ENCODE results near the gene VSTM4.

The VSTM4 gene

DNA sequence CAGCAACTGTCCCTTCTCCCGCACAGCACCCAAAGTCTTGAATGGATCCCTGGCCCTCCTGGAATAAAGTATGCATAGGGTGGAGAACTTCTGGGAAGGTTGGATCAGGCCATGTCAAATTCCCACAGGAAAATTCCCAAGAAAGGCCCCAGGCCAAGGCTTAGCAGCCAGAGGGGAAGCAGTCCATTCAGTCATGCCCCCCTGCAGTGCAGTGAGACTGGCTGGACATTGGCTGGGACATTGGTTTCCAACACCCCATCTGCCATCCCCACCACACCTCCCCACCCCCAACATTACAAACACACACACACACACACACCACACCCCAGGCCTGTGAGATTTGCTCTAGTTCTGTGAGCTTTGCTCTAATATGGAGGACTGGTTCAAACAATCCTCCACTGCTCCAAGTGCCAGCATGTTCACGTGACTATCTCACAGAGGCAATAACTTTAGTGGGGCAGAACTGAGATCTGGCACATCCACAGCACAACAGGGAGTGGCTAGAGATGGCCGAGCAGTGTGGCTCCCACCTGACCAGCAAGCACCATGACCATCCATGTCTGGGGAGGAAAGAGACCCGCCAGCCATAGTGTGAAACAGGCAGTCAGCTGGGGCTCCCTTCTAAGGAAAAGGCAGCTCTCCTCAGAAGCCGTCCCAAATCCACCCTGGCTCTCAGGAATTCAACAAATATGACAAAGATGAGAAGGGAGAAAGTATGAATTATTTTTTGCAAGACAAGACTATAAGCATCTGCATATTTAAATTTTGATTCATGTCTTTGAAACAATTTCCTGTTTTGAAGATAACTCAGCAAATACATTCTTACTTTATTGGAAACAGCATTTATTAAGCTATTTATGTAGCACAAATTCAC lies 25.2 kb upstream of the VSTM4 start:
- no peak for DNase-seq

- no peak for DNase-seq
Observed at GRCh38 chr10:49139846-49140195, 24.5 kb upstream of the VSTM4 start.

DNA sequence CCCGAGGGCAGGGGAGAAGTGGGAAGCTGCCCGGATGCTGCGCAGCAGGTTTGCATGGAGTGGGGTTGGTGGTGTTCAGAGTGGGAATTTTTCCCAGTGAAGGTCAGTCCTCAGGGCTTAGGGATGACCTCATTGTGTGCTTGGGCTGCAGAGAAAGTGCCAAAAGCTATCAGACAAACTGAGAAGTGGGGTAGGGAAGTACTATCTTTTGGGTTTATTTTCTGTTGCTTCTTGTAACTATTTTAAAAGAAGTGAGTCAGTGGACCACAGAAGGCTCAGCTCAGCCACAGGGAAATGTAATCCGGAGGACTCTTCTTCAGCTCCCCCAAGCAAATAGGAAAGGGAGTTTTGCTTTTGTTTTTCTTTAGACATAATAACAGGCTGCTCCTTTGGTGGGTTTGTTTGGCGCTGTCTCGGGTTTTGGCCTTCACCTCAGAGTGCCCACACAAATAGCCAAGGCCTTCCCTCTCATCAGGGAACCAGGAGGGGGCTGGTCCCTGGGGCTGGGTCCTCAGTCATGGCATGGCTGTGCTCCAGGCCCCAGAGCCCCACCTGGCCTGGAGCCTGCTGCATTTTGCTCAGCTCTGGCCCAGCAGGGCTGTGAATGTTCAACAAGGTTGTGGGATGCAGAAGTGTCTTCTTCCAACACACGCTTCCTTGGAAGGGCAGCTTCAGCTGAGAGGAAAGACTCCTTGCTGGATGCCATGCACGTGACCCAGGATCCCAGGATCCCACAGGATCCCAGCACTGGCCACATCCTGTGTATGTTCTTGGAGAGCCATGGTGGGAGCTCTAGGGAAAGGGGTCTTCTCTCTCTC lies 23.9 kb upstream of the VSTM4 start:
- DNase-seq: no peak

DNA sequence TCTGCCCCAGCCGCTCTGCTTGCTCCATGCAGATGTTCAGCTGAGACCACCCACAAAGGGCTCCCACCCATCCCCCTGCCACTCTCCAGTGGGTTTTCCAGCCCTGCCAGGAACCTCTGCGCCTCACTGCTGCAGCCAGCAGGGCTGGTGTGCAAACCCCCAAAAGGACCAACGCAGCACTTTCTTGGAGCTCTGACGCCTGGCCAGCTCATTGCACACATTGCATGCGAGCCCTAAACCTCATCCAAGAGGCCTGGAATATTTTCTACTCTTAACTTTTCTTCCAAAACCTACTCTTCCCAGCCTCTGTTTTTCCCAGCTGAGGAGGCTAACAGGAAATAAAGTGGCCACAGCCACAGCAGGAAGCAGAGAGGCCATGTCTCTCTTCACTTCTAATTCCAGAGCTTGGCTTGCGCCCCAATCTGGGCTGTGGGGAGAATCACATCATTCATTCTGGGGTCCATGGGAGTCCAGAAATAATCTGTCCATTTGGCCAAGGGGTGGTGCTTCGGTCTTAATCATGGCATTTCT lies 23.1 kb upstream of the VSTM4 start:
- DNase-seq: no peak

- DNase-seq: no peak
Observed at GRCh38 chr10:49136525-49136924, 21.2 kb upstream of the VSTM4 start.

DNA sequence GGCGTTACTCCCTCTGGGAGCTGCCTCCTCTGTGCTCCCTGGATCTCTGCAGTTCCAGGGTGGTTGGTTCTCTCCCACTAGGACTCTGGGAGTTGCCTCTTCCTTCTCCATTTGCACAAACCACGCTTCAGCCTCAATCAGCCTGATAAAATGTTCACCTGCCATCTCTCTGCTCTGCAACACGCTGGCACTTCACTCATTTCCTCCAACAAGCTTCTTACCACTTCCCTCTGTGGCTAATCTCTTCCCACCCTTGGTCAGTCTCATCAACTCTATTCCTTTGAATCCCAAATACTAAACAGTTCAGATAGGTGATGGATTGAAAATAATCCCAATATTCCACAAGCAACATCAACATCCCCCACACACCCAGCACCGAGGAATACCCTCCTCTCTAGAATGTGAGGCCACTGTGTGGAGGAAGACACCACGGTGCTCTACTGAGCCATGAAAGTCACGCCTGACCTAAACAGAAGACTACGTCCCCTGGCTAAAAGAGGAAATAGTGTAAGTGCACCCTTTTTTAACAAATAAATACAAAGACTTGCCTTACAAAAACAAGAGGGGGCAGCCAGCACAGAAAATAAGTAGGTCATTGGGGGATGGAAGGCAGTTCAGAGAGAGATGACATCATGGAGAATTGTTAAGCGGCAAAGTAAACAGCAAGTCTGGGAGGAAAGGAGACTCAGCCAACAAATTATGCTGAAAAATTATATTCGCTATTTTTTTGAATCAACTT lies 20.4 kb upstream of the VSTM4 start:
- DNase-seq: no peak

- no peak for DNase-seq
Observed at GRCh38 chr10:49134327-49134726, 19.0 kb upstream of the VSTM4 start.

DNA sequence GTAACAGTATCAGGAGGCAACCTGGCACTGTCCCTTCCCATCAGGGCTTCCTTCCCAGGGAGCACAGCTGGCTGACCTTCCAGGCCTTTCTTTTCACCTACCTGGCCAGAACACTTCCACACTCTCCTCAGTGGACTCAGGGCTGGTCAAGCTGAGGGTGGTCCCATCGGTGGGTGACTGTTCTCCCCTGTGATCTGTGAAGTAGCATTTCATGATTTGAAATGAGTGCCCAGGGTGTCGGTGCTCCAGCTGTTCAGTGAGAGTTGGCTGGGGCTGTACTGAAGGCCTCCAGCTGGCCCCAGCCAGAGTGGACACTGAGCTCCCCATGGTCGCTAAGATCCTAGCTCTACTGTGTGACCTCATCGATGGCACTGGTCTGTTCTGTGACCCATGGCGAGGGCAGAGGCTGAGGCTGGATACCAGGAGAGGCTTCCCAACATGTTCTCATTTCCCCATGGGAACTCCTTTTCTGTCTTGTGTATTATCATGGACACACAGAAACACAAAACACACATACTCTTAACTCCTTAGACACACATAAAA lies 18.5 kb upstream of the VSTM4 start, which contains the start of gene FAM170B:
Gene FAM170B (minus strand): TSS at position 316 of the 543 bp plus-strand sequence. CDS start 103 bp downstream, at position 213.
- no peak for DNase-seq

- no peak for DNase-seq
Observed at GRCh38 chr10:49132362-49132737, 17.0 kb upstream of the VSTM4 start.

DNA sequence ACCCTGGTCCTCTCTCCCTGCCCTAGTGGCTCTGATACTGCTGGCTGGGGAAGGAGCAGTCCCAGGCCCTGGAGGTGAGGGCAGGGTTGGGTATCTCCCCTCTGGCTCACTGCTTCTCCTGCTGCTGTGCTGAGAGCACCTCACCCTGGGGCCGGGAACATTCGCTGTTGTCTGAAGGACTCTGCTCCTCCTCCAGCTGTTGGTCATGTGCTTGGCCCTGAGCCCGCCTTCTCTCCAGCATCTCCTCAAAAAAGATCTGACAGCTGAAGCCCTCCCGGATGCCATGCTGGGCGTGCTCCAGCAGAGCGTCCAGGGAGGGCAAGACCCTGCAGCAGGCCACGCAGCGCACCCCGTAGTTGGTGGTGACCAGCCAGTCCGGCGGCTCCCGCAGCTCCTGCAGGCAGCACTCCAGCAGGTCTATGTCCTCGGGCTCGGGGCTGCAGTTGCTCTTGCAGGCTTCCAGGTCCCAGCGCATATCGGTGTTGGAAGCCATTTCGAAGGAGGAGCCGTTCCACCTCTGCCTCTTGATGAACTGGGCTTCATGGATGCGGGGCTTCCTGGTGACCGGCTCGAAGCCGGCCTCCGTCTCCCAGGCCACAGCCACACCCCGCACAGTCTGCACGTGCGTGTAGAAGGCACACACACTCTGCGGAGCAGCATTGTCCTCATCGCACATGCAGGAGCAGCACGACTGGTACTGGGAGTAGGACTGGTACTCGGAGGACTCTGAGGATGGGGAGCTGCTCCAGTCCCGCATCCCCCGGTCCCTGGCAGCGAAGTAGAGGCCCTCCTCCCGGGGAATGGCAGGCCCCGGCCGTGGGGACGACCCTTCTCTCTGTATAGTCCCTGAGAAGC lies 16.4 kb upstream of the VSTM4 start:
- DNase-seq: no peak

DNA sequence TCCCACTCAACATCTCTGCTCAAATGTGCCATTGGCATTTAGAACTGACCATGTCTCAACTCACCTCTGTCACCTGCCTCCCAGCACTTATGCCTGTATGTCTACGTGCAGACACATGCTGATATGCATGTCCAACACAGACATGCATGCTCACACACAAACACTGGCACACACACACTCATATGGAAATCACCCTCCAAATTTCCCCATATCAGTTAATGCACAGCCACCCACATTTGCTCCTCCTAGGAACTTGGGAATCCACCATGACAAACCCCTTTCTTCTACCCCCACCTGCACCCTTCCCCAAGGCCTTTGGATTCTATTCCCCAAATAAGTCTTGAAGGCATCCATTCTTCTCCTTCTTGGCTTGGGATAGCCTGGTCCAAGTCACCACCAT lies 14.1 kb upstream of the VSTM4 start:
- no peak for DNase-seq

DNA sequence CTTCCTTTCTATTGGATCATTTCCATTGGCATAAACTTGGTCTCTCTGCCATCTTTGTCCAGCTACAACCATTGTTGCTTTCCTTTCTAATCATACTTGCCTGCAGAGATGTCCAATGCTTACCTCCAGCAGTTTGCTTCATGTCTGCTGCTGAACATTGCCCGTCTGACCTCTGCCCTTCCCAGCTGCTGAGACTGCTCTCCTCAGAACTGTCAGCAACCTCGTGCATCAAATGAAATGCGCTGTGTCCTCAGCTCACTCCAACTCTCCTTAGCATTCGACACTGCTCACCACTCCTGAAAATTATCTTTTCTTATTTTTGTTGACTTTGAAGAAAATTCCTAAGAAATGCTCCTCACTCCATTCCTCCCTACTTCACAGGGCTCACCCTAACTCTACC lies 13.5 kb upstream of the VSTM4 start:
- DNase-seq: no peak

- no peak for DNase-seq
Observed at GRCh38 chr10:49123981-49124950, 8.9 kb upstream of the VSTM4 start.

- DNase-seq: no peak
Observed at GRCh38 chr10:49120911-49121310, 5.6 kb upstream of the VSTM4 start.

DNA sequence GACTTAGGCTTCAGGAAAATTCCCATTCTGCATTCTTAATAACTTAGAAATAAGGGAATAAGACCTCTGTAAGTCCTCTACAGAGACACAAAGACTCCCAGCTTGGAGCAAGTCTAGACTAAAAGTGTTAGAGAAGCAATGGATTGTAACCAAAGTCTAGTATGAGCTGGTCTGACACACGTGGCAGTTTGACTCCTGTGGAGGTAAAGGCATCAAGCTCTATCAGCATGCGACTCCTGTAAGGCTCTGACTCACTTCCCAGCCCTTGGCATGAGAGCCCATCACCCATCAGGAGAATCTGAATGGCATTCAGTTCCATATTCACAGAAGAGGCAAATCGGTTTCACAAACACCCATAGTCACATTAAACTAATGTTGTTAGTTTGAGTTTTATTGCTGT lies 4.4 kb upstream of the VSTM4 start:
- no peak for DNase-seq

- DNase-seq: no peak
Observed at GRCh38 chr10:49118430-49119074, 3.2 kb upstream of the VSTM4 start.

DNA sequence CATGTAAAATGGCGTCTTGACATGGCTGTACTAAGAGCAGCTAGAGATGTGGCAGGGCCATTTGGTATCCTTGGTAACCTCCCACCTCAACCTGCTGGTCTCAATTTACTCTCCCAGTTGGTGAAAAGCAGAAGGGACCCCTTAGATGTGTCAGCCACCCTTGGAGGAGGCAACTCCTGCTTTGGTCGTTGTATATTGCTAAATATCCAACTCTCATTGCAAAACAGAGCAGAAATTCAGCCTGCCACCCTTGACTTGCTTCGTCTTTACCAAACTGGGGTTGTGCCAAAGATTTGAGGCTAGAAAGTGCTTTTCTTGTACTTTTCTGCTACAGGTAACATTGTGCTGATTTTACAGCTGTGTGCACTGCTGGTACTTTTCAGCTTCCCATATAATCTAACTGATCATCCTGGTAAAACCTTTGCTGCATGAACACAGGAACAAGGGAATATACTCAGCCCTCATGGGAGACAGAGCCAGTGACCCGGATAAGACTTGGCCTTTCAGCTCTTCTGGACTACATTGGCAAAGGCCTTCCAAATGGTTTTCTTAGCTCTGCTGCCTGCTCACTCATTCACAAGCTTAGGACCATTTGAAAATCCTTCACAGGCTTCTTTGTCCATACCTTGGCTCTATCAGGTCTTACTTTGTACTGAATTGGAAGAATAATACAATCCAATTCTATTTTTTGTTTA lies 2.2 kb upstream of the VSTM4 start:
- no peak for DNase-seq

GRCh38 chr10:49116509-49117375 lies 1.4 kb upstream of the VSTM4 start:
- DNase-seq: no peak

Measured in NCI-H187 (cell line).